NOMO-1 treated with dmso at 0.1 percent for 144 hours (cell line): ENCODE data around the gene SSTR3.

Source experiments
- DNase-seq: peaks from one replicate; lab custom pipeline; 2025; ENCODE audit not compliant: unreplicated experiment; lab: John Stamatoyannopoulos, UW

Gene SSTR3

GRCh38 chr22:37154925-37155712 lies 57.2 kb downstream of the SSTR3 start:
- no peak for DNase-seq
